Prostate gland (tissue), 2 donors: Measurements from ENCODE around the gene YPEL3. TPM values are rescaled to one million over a fixed set of nuclear protein-coding genes. Genes with fewer than 3 reads are reported as not detected.
"Not testable (repeated sequence)": the region's sequence is repeated elsewhere in the genome, so short reads cannot be mapped to it uniquely, and the experiment has no call there.

Experiments used
- DNase-seq: peaks from one replicate; pipeline ENCODE4 v3.0.0-alpha.2; 2019; ENCODE audit warnings: low spot score
- H3K27ac ChIP-seq, 2 donors: fragments of 200-600 bp; sonication (generic); 2 replicates each; pipeline ENCODE4 v1.5.1; 2017 to 2019
- H3K27me3 ChIP-seq: fragments of 200-600 bp; sonication (generic); replicated peaks from 2 replicates; pipeline ENCODE4 v1.5.1; 2019; ENCODE audit not compliant: insufficient read depth
- H3K36me3 ChIP-seq, 2 donors: fragments of 200-600 bp; sonication (generic); 1 replicate in 1 of 2; 2 replicates in 1 of 2; pipeline versions ENCODE4 v1.5.1 to v1.8.1; 2017 to 2019
- H3K4me1 ChIP-seq: fragments of 200-600 bp; sonication (generic); replicated peaks from 2 replicates; pipeline ENCODE4 v1.5.1; 2019
- H3K4me3 ChIP-seq, 2 donors: fragments of 200-600 bp; sonication (generic); 2 replicates each; pipeline ENCODE4 v1.5.1; 2017 to 2019
- H3K9me3 ChIP-seq: fragments of 200-600 bp; sonication (generic); 2 replicates; pipeline ENCODE4 v1.5.1; 2017
- POLR2A ChIP-seq: fragments of 450-650 bp; IDR thresholded peaks from one replicate; pipeline ENCODE4 v1.6.1; 2016; ENCODE audit warnings: antibody characterized with exemption, mild to moderate bottlenecking
- POLR2AphosphoS5 ChIP-seq: sonication (generic); formaldehyde crosslinking; IDR thresholded peaks from one replicate; pipeline ENCODE4 v1.6.1; 2017; ENCODE audit warnings: antibody characterized with exemption
- WGBS: methylation state at CpG from one replicate; pipeline ENCODE4 v1.1.5; 2018; 5-methylcytosine and 5-hydroxymethylcytosine counted together
- intact Hi-C: fragments of 100-400 bp; cut with DNase I; formaldehyde crosslinking; loops from one replicate; pipeline ENCODE4 v1.14.2; 2022
- total RNA-seq, 2 donors: library from RNA; depleted of rRNA; stranded (reverse); fragments of >200 nt; gene quantifications; one replicate each; pipeline ENCODE4 v1.1.0, GENCODE V29; 2016
- TF ChIP-seq, protein P1 (sequence below), 4 experiments: fragments of 200-600 bp in 2 of 4; fragments of 450-650 bp in 2 of 4; sonication (generic) in 2 of 4; IDR thresholded peaks; 1 replicate in 3 of 4; 2 replicates in 1 of 4; pipeline ENCODE4 v1.5.1; 2016 to 2019; ENCODE audit warnings: antibody characterized with exemption in 4 of 4, mild to moderate bottlenecking in 2 of 4, moderate library complexity in 2 of 4

Gene YPEL3
- total RNA-seq, 2 donors from 2014 or later = 150 to 164 TPM

DNA sequence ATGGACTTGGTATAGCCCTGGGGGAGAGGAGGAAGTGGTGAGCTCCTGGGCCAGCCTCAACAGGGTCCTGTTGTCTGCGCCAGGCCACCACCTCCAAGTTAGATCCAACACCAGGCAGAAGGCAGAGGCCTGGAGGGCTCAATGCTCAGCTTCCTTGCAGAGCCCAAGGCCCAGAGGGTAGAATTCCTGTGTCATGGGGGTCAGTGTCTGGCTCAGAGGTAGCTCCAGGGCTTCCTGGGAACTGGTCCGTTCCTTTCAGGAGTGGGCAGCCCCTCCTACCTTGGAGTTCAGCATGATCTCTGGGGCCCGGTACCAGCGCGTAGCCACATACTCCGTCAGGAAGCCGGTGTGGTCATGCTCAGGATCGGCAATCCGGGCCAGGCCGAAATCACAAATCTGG, 21.8 kb upstream of the YPEL3 start:
- peaks cover 5% of the 10 kb centered on the region for H3K4me1 ChIP-seq

DNA sequence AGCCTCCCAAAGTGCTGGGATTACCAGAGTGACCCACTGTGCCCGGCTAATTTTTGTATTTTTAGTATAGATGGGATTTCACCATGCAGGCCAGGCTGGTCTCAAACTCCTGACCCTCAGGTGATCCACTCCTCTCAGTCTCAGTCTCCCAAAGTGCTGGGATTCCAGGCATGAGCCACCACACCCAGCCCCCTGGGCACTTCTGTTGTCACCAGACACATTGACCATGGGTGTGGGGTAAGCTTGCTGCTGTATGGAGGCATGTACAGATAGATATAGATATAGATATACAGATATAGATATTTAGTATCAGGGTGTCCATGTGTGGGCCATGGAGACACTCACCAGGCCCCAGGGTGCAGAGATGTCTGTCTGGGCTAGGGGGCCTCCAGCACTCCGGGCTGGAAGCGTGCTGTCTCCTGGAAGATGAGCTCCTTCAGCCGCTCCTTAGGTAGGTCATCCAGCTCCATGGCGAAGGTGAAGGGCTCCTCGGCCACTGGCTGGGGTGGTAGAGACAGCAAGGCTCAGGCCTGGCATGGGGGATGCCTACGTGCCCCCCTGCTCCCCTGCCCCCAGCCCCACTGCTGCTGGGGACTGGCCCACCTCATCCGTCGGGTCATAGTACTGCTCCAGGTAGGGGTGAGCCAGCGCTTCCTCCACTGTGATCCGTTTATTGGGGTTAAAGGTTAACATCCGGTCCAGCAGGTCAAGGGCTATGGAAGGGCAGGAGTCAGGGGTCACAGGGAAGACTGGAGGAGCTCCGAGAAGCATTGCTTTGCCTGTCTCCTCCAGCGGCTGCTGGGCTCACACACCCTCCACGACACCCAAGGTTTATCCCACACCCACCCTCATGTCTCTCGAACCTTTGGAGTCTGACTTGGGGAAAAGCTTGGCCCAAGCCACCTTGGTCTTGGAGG, 20.5 kb upstream of the YPEL3 start:
- TF ChIP-seq POLR2A = no peak
- TF ChIP-seq, protein P1, sequence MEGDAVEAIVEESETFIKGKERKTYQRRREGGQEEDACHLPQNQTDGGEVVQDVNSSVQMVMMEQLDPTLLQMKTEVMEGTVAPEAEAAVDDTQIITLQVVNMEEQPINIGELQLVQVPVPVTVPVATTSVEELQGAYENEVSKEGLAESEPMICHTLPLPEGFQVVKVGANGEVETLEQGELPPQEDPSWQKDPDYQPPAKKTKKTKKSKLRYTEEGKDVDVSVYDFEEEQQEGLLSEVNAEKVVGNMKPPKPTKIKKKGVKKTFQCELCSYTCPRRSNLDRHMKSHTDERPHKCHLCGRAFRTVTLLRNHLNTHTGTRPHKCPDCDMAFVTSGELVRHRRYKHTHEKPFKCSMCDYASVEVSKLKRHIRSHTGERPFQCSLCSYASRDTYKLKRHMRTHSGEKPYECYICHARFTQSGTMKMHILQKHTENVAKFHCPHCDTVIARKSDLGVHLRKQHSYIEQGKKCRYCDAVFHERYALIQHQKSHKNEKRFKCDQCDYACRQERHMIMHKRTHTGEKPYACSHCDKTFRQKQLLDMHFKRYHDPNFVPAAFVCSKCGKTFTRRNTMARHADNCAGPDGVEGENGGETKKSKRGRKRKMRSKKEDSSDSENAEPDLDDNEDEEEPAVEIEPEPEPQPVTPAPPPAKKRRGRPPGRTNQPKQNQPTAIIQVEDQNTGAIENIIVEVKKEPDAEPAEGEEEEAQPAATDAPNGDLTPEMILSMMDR (IDR thresholded peaks at IDR 0.05) = no peak
- peaks cover 5 to 14% of the 10 kb centered on the region in 2 donors for H3K36me3 ChIP-seq
- no peak overlapping the region for H3K27ac ChIP-seq
- H3K9me3 ChIP-seq = no peaks in the 10 kb centered on the region
- WGBS = 89% methylated on average over 16 of the region's 16 CpGs
- no peak for DNase-seq
- no peaks in the 10 kb centered on the region for H3K4me1 ChIP-seq
- no peaks in the 10 kb centered on the region for H3K27me3 ChIP-seq
- no peak overlapping the region for H3K4me3 ChIP-seq
- intact Hi-C loops = no loop called here

More for the DNA sequence above, 21.8 kb upstream of the YPEL3 start:
- WGBS = 95% methylated on average over 10 of the region's 10 CpGs
- no peak overlapping the region for H3K27ac ChIP-seq
- H3K9me3 ChIP-seq = no peaks in the 10 kb centered on the region
- peaks cover 5 to 14% of the 10 kb centered on the region in 2 donors for H3K36me3 ChIP-seq
- no peaks in the 10 kb centered on the region for H3K27me3 ChIP-seq
- intact Hi-C loops = no loop called here
- TF ChIP-seq, protein P1 (IDR thresholded peaks at IDR 0.05) = no peak
- no peak for TF ChIP-seq POLR2A
- no peak for TF ChIP-seq POLR2AphosphoS5
- no peak for DNase-seq
- H3K4me3 ChIP-seq = no peak overlapping the region

DNA sequence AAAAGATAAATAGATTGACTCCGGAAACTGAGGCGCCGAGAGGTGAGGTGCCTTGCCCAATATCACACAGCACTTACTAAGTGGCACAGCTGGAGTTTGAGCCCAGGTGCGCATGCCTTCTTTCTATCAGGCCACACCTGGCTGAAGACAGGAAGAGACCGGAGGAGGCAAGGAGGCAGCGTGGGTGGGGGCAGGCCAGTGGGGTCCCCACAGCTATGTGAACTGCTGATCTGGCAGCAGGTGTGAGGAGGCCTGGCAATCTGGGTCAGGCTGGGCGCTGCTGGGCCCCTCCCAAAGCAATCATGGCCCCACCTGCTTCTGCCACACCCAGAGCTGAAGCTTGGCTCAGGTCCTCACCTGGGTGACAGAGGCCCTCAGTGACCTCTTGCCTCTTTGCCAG, 19.2 kb upstream of the YPEL3 start:
- TF ChIP-seq POLR2AphosphoS5 = no peak
- Histone ChIP-seq H3K4me3 (no peak overlapping the region), H3K36me3 (peaks cover 5 to 14% of the 10 kb centered on the region in 2 donors), H3K4me1 (no peaks in the 10 kb centered on the region), H3K27ac (no peak overlapping the region), H3K27me3 (no peaks in the 10 kb centered on the region), H3K9me3 (no peaks in the 10 kb centered on the region)
- no peak for DNase-seq
- intact Hi-C loops = no loop called here
- WGBS = 82% methylated on average over 7 of the region's 7 CpGs

DNA sequence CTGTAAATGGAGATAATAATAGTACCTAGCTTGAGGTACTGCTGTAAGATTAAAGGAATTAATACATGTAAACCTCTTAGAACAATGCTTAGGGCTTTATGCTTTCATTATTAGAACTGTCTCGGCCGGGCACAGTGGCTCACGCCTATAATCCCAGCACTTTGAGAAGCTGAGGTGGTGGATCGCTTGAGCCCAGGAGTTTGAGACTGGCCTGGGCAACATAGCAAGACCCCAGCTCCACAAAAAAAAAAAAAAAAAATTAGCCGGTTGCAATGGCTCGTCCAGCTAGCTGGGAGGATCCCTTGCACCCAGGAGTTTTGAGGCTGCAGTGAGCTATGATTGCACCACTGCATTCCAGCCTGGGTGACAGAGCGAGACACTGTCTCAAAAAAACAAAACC, 18.8 kb upstream of the YPEL3 start:
- H3K9me3 ChIP-seq, intact Hi-C loops, H3K27me3 ChIP-seq, H3K27ac ChIP-seq, H3K4me3 ChIP-seq, H3K4me1 ChIP-seq, DNase-seq: not testable (repeated sequence)
- H3K36me3 ChIP-seq = peaks cover 5 to 14% of the 10 kb centered on the region in 2 donors
- WGBS = 92% methylated on average over 7 of the region's 7 CpGs

DNA sequence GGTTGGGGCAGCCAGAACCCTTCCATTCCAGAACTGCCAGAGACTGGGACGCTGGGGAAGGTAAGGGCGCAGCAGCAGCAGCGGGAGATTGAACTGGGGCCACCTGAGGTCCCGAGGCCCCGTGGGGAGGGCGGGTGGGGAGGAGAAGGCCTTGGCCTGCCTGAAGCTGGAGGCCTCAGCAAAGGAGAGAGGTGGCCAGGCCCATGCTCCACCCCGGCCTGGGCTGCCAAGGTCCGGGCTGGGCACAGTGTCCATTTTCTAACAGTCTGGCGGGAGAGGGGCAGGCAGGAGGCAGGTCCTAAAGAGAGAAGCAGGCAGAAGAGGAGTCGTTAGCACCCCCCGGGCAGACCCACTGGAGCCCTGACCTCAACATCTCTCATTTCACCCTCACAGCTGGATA, 18.4 kb upstream of the YPEL3 start:
- no peaks in the 10 kb centered on the region for H3K4me1 ChIP-seq
- H3K27ac ChIP-seq = no peak overlapping the region
- intact Hi-C loops = no loop called here
- TF ChIP-seq, protein P1 (IDR thresholded peaks at IDR 0.05) = no peak
- TF ChIP-seq POLR2A = no peak
- no peak for TF ChIP-seq POLR2AphosphoS5
- H3K9me3 ChIP-seq = no peaks in the 10 kb centered on the region
- H3K27me3 ChIP-seq = no peaks in the 10 kb centered on the region
- WGBS = 86% methylated on average over 11 of the region's 11 CpGs
- peaks cover 5 to 14% of the 10 kb centered on the region in 2 donors for H3K36me3 ChIP-seq
- H3K4me3 ChIP-seq = no peak overlapping the region
- no peak for DNase-seq
